Ovary (tissue), 9 donors: ENCODE measurements around the gene KIAA0930. TPM values are rescaled to one million over a fixed set of nuclear protein-coding genes. Genes with fewer than 3 reads are reported as not detected.

Source experiments
- DNase-seq, 5 donors: peaks; one replicate each; pipeline ENCODE4 v3.0.0-alpha.2; 2019 to 2020
- H3K27ac ChIP-seq, 2 donors: fragments of 200-600 bp; one replicate each; pipeline versions ENCODE4 v1.5.1 to v1.8.0; 2019 to 2022
- H3K27me3 ChIP-seq: fragments of 200-600 bp; one replicate; pipeline ENCODE4 v1.8.0; 2022
- H3K36me3 ChIP-seq: fragments of 200-600 bp; sonication (generic); one replicate; pipeline ENCODE4 v1.5.1; 2019
- H3K4me1 ChIP-seq: one replicate; pipeline ENCODE4 v1.8.1; 2013; ENCODE audit warnings: mild to moderate bottlenecking, moderate library complexity; ENCODE audit not compliant: insufficient read depth
- H3K4me3 ChIP-seq: fragments of 200-600 bp; sonication (generic); one replicate; pipeline ENCODE4 v1.5.1; 2017
- H3K9me3 ChIP-seq, 2 donors: fragments of 200-600 bp in 1 of 2; sonication (generic) in 1 of 2; one replicate each; pipeline versions ENCODE4 v1.5.1 to v1.8.1; 2013 to 2019; ENCODE audit warnings: mild to moderate bottlenecking in 1 of 2, moderate library complexity in 1 of 2
- CTCF ChIP-seq, 3 donors: fragments of 450-650 bp in 2 of 3; fragments of 200-600 bp in 1 of 3; IDR thresholded peaks; one replicate each; pipeline versions ENCODE4 v1.5.1 to v1.8.0; 2016 to 2022; ENCODE audit warnings: antibody characterized with exemption in 3 of 3, mild to moderate bottlenecking in 1 of 3
- EP300 ChIP-seq: sonication (generic); formaldehyde crosslinking; IDR thresholded peaks from one replicate; pipeline ENCODE4 v1.6.1; 2017; ENCODE audit warnings: antibody characterized with exemption
- POLR2A ChIP-seq: fragments of 450-650 bp; IDR thresholded peaks from one replicate; pipeline ENCODE4 v1.6.1; 2017; ENCODE audit warnings: antibody characterized with exemption, mild to moderate bottlenecking, moderate library complexity
- WGBS, 3 donors: extraction: QIAGEN DNeasy Blood & Tissue Kit in 1 of 3; methylation state at CpG; one replicate each; pipeline versions ENCODE4 v1.1.5 to v1.1.7; 2013 to 2017; 5-methylcytosine and 5-hydroxymethylcytosine counted together
- intact Hi-C, 4 donors: fragments of 100-400 bp; cut with DNase I; formaldehyde crosslinking; loops; one replicate each; pipeline versions ENCODE4 v1.11.0 to v1.15.1; 2022 to 2023
- polyA plus RNA-seq, 2 donors: library from polyadenylated mRNA; stranded (reverse); fragments of 200-250 nt in 1 of 2; fragments of 350-450 nt in 1 of 2; fragmentation: Illumina TruSeq in 1 of 2; extraction: RNeasy Lipid Tissue Mini Kit (QIAGEN cat#74804) in 1 of 2; gene quantifications; one replicate each; pipeline ENCODE4 v1.2.3, GENCODE V29; 2013 to 2014
- total RNA-seq, 7 donors: library from RNA; depleted of rRNA in 2 of 7; stranded (reverse); fragments of >200 nt in 2 of 7; fragmentation: NEBNext Ultra II Directional in 3 of 7; extraction: Animal tissue kit (Norgen Biotek cat#: 25700) in 3 of 7; gene quantifications; one replicate each; pipeline versions ENCODE4 v1.1.0 to v1.2.4, GENCODE V29; 2016 to 2023
- donor health status: DM: no; HTN: no; CAD: no; lungs with moderate emphysema.
- donor health status: DM: no; HTN: no; CAD: no.
- donor health status: Bipolar disorder and iron deficiency.
- donor health status: DM: yes; HTN: yes; CAD: no.
- donor health status: DM: no; HTN: no; CAD: no.
- donor health status: DM: yes; HTN: yes; CAD: no.

Gene KIAA0930
- total and polyA plus RNA-seq, 9 donors, result 14.8 to 40.0 (median 33.1) TPM

GRCh38 chr22:45154383-45154782, 86.3 kb downstream of the KIAA0930 start:
- no peaks in the 10 kb centered on the region for H3K36me3 ChIP-seq
- no peak for TF ChIP-seq CTCF (IDR thresholded peaks at IDR 0.05)
- no peak overlapping the region for H3K4me3 ChIP-seq
- H3K27ac ChIP-seq, result no peak overlapping the region
- H3K9me3 ChIP-seq, result no peaks in the 10 kb centered on the region
- DNase-seq, result no peak
- no peaks in the 10 kb centered on the region for H3K27me3 ChIP-seq
- peaks cover 4% of the 10 kb centered on the region for H3K4me1 ChIP-seq
- intact Hi-C loops, result no loop called here
- WGBS, 3 donors, result 70 to 84% (median 71%) methylated on average over 3 of the region's 3 CpGs

GRCh38 chr22:45151503-45151902, 89.2 kb downstream of the KIAA0930 start:
- no peak overlapping the region for H3K27ac ChIP-seq
- no peaks in the 10 kb centered on the region for H3K9me3 ChIP-seq
- no peaks in the 10 kb centered on the region for H3K27me3 ChIP-seq
- TF ChIP-seq EP300, result no peak
- TF ChIP-seq CTCF (IDR thresholded peaks at IDR 0.05), result no peak
- no peak for TF ChIP-seq POLR2A
- WGBS, 3 donors, result 92 to 93% (median 92%) methylated on average over 6 of the region's 6 CpGs
- H3K4me3 ChIP-seq, result no peak overlapping the region
- no peaks in the 10 kb centered on the region for H3K36me3 ChIP-seq
- intact Hi-C loops, result no loop called here
- no peak for DNase-seq
- H3K4me1 ChIP-seq, result no peaks in the 10 kb centered on the region

GRCh38 chr22:45150139-45150538, 90.6 kb downstream of the KIAA0930 start:
- intact Hi-C loops, result no loop called here
- WGBS, 3 donors, result 41 to 90% (median 46%) methylated on average over 2 of the region's 2 CpGs

GRCh38 chr22:45149671-45150070, 91.0 kb downstream of the KIAA0930 start:
- no peaks in the 10 kb centered on the region for H3K4me1 ChIP-seq
- no peak overlapping the region for H3K4me3 ChIP-seq
- H3K9me3 ChIP-seq, result no peaks in the 10 kb centered on the region
- H3K27ac ChIP-seq, result no peak overlapping the region
- no peak for DNase-seq
- H3K27me3 ChIP-seq, result no peaks in the 10 kb centered on the region
- no peak for TF ChIP-seq POLR2A
- TF ChIP-seq EP300, result no peak
- no peak for TF ChIP-seq CTCF (IDR thresholded peaks at IDR 0.05)
- intact Hi-C loops, result no loop called here
- H3K36me3 ChIP-seq, result no peaks in the 10 kb centered on the region
- WGBS, 3 donors, result 51 to 74% (median 66%) methylated on average over 2 of the region's 2 CpGs

More at GRCh38 chr22:45150139-45150538, 90.6 kb downstream of the KIAA0930 start:
- H3K9me3 ChIP-seq, result no peaks in the 10 kb centered on the region
- H3K36me3 ChIP-seq, result no peaks in the 10 kb centered on the region
- H3K27me3 ChIP-seq, result no peaks in the 10 kb centered on the region
- DNase-seq, result no peak
- TF ChIP-seq EP300 (no peak), CTCF (IDR thresholded peaks at IDR 0.05) (no peak), POLR2A (no peak)
- no peaks in the 10 kb centered on the region for H3K4me1 ChIP-seq
- no peak overlapping the region for H3K27ac ChIP-seq
- H3K4me3 ChIP-seq, result no peak overlapping the region

GRCh38 chr22:45144916-45145315, 95.8 kb downstream of the KIAA0930 start:
- intact Hi-C loops, result no loop called here
- H3K4me3 ChIP-seq, result no peak overlapping the region
- H3K4me1 ChIP-seq, result no peaks in the 10 kb centered on the region
- no peaks in the 10 kb centered on the region for H3K27me3 ChIP-seq
- TF ChIP-seq EP300 (no peak), POLR2A (no peak), CTCF (IDR thresholded peaks at IDR 0.05) (no peak)
- H3K36me3 ChIP-seq, result no peaks in the 10 kb centered on the region
- 75 to 91% (median 87%) methylated on average over 1 of the region's 1 CpG for WGBS, 3 donors
- no peaks in the 10 kb centered on the region for H3K9me3 ChIP-seq
- no peak for DNase-seq
- H3K27ac ChIP-seq, result no peak overlapping the region
